ENCODE data around the gene RAI1. TPM values are rescaled to one million over a fixed set of nuclear protein-coding genes. Genes with fewer than 3 reads are reported as not detected.

RAI1 gene
- total and polyA plus RNA-seq, 10 of the 15 experiments (the other 5 are each of a cell fraction or from before 2014, with no cell fraction given): 0.66 to 37.7 (median 6.0) TPM

DNA sequence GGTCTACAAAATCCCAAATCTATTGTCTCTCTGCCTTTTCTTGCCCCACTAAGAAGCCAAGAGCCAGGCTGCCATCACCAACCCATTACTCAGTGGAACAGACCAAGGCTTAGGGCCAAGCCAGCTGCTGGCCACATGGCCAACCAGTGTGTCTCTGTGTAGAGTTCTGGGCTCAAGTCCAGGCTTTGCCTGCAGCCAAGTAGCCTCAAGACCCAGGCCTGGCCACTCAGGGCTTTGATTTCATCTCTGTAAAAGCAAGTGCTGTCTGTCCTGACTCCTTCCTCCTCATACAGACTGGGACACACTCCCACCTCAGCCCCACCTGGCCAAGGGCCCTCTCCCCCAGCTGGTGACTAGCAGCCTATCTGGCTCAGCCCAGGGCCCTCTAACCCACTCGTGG, 140.9 kb downstream of the RAI1 start (continued):
- TF ChIP-seq MAX (IDR thresholded peaks at IDR 0.05; ENCODE audit: low read depth, low read length): no peak
- no peak for TF ChIP-seq SPI1 (IDR thresholded peaks at IDR 0.05; ENCODE audit: borderline replicate concordance, insufficient read depth, low read depth, low read length)
- no peak for TF ChIP-seq ATF7 (IDR thresholded peaks at IDR 0.05; ENCODE audit: low read depth)
- TF ChIP-seq MXI1 (IDR thresholded peaks at IDR 0.05; ENCODE audit: low read depth, low read length): no peak
- TF ChIP-seq USF2 (IDR thresholded peaks at IDR 0.05; ENCODE audit: borderline replicate concordance, low read depth, low read length): no peak
- TF ChIP-seq, protein P1, sequence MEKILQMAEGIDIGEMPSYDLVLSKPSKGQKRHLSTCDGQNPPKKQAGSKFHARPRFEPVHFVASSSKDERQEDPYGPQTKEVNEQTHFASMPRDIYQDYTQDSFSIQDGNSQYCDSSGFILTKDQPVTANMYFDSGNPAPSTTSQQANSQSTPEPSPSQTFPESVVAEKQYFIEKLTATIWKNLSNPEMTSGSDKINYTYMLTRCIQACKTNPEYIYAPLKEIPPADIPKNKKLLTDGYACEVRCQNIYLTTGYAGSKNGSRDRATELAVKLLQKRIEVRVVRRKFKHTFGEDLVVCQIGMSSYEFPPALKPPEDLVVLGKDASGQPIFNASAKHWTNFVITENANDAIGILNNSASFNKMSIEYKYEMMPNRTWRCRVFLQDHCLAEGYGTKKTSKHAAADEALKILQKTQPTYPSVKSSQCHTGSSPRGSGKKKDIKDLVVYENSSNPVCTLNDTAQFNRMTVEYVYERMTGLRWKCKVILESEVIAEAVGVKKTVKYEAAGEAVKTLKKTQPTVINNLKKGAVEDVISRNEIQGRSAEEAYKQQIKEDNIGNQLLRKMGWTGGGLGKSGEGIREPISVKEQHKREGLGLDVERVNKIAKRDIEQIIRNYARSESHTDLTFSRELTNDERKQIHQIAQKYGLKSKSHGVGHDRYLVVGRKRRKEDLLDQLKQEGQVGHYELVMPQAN (conservative IDR thresholded peaks at IDR 0.05): no peak
- TF ChIP-seq GATAD2B (conservative IDR thresholded peaks at IDR 0.05; ENCODE audit: low read depth): no peak
- no peak for TF ChIP-seq RCOR1 (conservative IDR thresholded peaks at IDR 0.05; ENCODE audit: low read depth, low read length)
- TF ChIP-seq CHD1 (IDR thresholded peaks at IDR 0.05; ENCODE audit: low read depth, low read length): no peak
